Keratinocyte (primary cell): ENCODE measurements around the gene PHLPP2. TPM values are rescaled to one million over a fixed set of nuclear protein-coding genes. Genes with fewer than 3 reads are reported as not detected.

Source experiments
- DNase-seq: peaks from one replicate; pipeline ENCODE4 v3.0.0-alpha.2; 2011; ENCODE audit warnings: low read depth, missing footprints, low spot score
- FAIRE-seq: peaks from 2 replicates; lab custom pipeline; 2011; peaks lifted over from hg19 to GRCh38; lab: Jason Lieb, UNC
- H2AFZ ChIP-seq: 2 replicates; pipeline ENCODE4 v1.6.0; 2012; ENCODE audit warnings: low read length, control low read depth, inconsistent platforms; ENCODE audit not compliant: control insufficient read depth
- H3K27ac ChIP-seq: 2 replicates; pipeline ENCODE4 v1.5.1; 2011; ENCODE audit warnings: low read length; ENCODE audit not compliant: control insufficient read depth, insufficient read depth
- H3K27me3 ChIP-seq: 3 replicates; pipeline ENCODE4 v1.6.0; 2011; ENCODE audit warnings: low read length; ENCODE audit not compliant: control insufficient read depth, insufficient read depth; ENCODE audit errors: extremely low read depth
- H3K36me3 ChIP-seq, 2 experiments: 2 replicates in 1 of 2; 3 replicates in 1 of 2; pipeline ENCODE4 v1.5.1; 2011; ENCODE audit warnings: low read length in 2 of 2, mild to moderate bottlenecking in 1 of 2; ENCODE audit not compliant: control insufficient read depth in 2 of 2, insufficient read depth in 2 of 2; ENCODE audit errors: extremely low read depth in 1 of 2
- H3K4me1 ChIP-seq: 3 replicates; pipeline ENCODE4 v1.5.1; 2011; ENCODE audit warnings: low read length; ENCODE audit not compliant: control insufficient read depth, insufficient read depth; ENCODE audit errors: extremely low read depth
- H3K4me2 ChIP-seq: 3 replicates; pipeline ENCODE4 v1.6.0; 2011; ENCODE audit warnings: low read depth, low read length; ENCODE audit not compliant: control insufficient read depth, insufficient read depth; ENCODE audit errors: extremely low read depth
- H3K4me3 ChIP-seq, 3 experiments: fragments of 200-600 bp in 1 of 3; sonication (generic) in 1 of 3; 2 replicates in 2 of 3; 3 replicates in 1 of 3; pipeline ENCODE4 v1.5.1; 2011 to 2016; ENCODE audit warnings: low read length in 3 of 3, mild to moderate bottlenecking in 3 of 3, control low read depth in 2 of 3, inconsistent platforms in 1 of 3, low read depth in 1 of 3, mixed read lengths in 1 of 3, mixed run types in 1 of 3, moderate library complexity in 1 of 3; ENCODE audit not compliant: control insufficient read depth in 2 of 3, insufficient read depth in 2 of 3; ENCODE audit errors: extremely low read depth in 1 of 3
- H3K79me2 ChIP-seq: 2 replicates; pipeline ENCODE4 v1.6.0; 2012; ENCODE audit warnings: low read length; ENCODE audit not compliant: control insufficient read depth, insufficient read depth
- H3K9ac ChIP-seq: 3 replicates; pipeline ENCODE4 v1.6.0; 2011; ENCODE audit warnings: low read length; ENCODE audit not compliant: control insufficient read depth, insufficient read depth; ENCODE audit errors: extremely low read depth
- H3K9me1 ChIP-seq: 3 replicates; pipeline ENCODE4 v1.6.0; 2011; ENCODE audit warnings: low read length; ENCODE audit not compliant: control insufficient read depth, insufficient read depth; ENCODE audit errors: extremely low read depth
- H3K9me3 ChIP-seq: 2 replicates; pipeline ENCODE4 v1.5.1; 2012; ENCODE audit warnings: low read depth, low read length; ENCODE audit not compliant: control insufficient read depth
- H4K20me1 ChIP-seq: 3 replicates; pipeline ENCODE4 v1.6.0; 2011; ENCODE audit warnings: low read length; ENCODE audit not compliant: control insufficient read depth, insufficient read depth; ENCODE audit errors: extremely low read depth
- CTCF ChIP-seq, 3 experiments: IDR thresholded peaks in 1 of 3; conservative IDR thresholded peaks in 1 of 3; optimal IDR thresholded peaks in 1 of 3; 2 replicates in 2 of 3; 3 replicates in 1 of 3; pipeline versions ENCODE3 to v1.5.1; 2011; ENCODE audit warnings: low read length in 3 of 3, mild to moderate bottlenecking in 3 of 3, moderate library complexity in 2 of 3, control low read depth in 1 of 3, inconsistent platforms in 1 of 3; ENCODE audit not compliant: insufficient read depth in 2 of 3; ENCODE audit errors: extremely low read depth in 1 of 3
- EZH2 ChIP-seq: IDR thresholded peaks from one replicate; pipeline ENCODE4 v1.6.1; 2012; ENCODE audit warnings: inconsistent platforms, mild to moderate bottlenecking, low read length, moderate library complexity
- dilution Hi-C: fragments of 300-500 bp; cut with MboI; formaldehyde crosslinking; loops from one replicate; pipeline ENCODE4 v1.7.0; 2020; ENCODE audit warnings: low sequenced_read_pairs; ENCODE audit not compliant: extremely low pct_ligation_motif_present
- polyA plus RNA-seq, 5 experiments: library from polyadenylated mRNA; depleted of rRNA in 3 of 5; stranded (reverse) in 3 of 5; stranded (forward) in 1 of 5; unstranded in 1 of 5; fragments of >200 nt; gene quantifications; 1 replicate in 1 of 5; 2 replicates in 3 of 5; 3 replicates in 1 of 5; pipeline versions ENCODE4 v1.2.1 to v1.2.3, GENCODE V29; 2011 to 2012; ENCODE audit warnings: missing spikeins in 2 of 5, low read depth in 1 of 5, low replicate concordance in 1 of 5

PHLPP2 gene
- polyA plus RNA-seq, 1 donor (not counting 4 experiments of a cell fraction or from before 2014, with no cell fraction given): 6.5 TPM

GRCh38 chr16:71671165-71671564 lies 53.3 kb downstream of the PHLPP2 start:
- TF ChIP-seq EZH2 (no peak), CTCF (optimal IDR thresholded peaks at IDR 0.05 in 1 of 3, IDR thresholded peaks at IDR 0.05 in 1 of 3, conservative IDR thresholded peaks at IDR 0.05 in 1 of 3; ENCODE audit: extremely low read depth in 1 of 3, insufficient read depth in 2 of 3, low read length in 3 of 3) (no peak)
- H3K36me3 ChIP-seq: peaks cover 15 to 16% of the 10 kb centered on the region in 2 experiments
- H2AFZ ChIP-seq: no peak overlapping the region
- no peak for FAIRE-seq
- H3K27ac ChIP-seq: no peak overlapping the region
- H3K4me1 ChIP-seq: no peaks in the 10 kb centered on the region
- H3K9me1 ChIP-seq: no peaks in the 10 kb centered on the region
- H3K4me3 ChIP-seq: no peak overlapping the region
- no peaks in the 10 kb centered on the region for H4K20me1 ChIP-seq
- no peaks in the 10 kb centered on the region for H3K27me3 ChIP-seq
- no peak for DNase-seq
- dilution Hi-C loops: no loop called here
- no peak overlapping the region for H3K9ac ChIP-seq
- no peaks in the 10 kb centered on the region for H3K79me2 ChIP-seq
- no peaks in the 10 kb centered on the region for H3K9me3 ChIP-seq
- no peak overlapping the region for H3K4me2 ChIP-seq

DNA sequence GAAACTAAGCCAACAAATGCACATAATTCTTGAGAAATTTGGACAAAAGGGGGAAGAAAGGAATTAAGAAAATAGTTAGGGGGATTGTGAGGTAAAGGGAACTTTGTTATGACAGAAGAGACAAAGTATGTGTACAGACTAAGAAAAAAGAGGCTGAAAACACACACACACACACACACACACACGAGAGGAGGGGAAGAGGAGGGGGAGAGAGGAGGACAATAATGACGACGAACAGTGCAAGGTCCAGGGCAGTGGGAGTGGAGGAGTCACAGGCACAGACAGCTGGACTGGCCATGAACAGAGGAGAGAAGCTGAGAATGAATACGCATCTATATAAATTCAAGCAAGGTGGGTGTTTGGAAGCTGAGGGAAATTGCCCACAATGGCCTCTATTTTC lies 54.0 kb downstream of the PHLPP2 start:
- H3K4me1 ChIP-seq: no peaks in the 10 kb centered on the region
- no peaks in the 10 kb centered on the region for H4K20me1 ChIP-seq
- FAIRE-seq: no peak
- H3K9ac ChIP-seq: no peak overlapping the region
- H3K27me3 ChIP-seq: no peaks in the 10 kb centered on the region
- no peak overlapping the region for H3K4me3 ChIP-seq
- no peak for DNase-seq
- H3K9me1 ChIP-seq: no peaks in the 10 kb centered on the region
- H2AFZ ChIP-seq: no peak overlapping the region
- H3K27ac ChIP-seq: no peak overlapping the region
- TF ChIP-seq EZH2: no peak
- no peak for TF ChIP-seq CTCF (optimal IDR thresholded peaks at IDR 0.05 in 1 of 3, IDR thresholded peaks at IDR 0.05 in 1 of 3, conservative IDR thresholded peaks at IDR 0.05 in 1 of 3; ENCODE audit: extremely low read depth in 1 of 3, insufficient read depth in 2 of 3, low read length in 3 of 3)
- no peaks in the 10 kb centered on the region for H3K79me2 ChIP-seq
- no peaks in the 10 kb centered on the region for H3K9me3 ChIP-seq
- dilution Hi-C loops: no loop called here
- H3K4me2 ChIP-seq: no peak overlapping the region
- peaks cover 15 to 16% of the 10 kb centered on the region in 2 experiments for H3K36me3 ChIP-seq
